T47D (cell line): Measurements from ENCODE around the gene SKAP2.

ENCODE experiments used
- DNase-seq, 2 experiments: peaks; one replicate each; pipeline versions ENCODE4 v3.0.0 to v3.0.0-alpha.2; 2011 to 2012; ENCODE audit warnings: low read depth in 1 of 2, low spot score in 1 of 2
- JUND ChIP-seq: IDR thresholded peaks from 2 replicates; pipeline ENCODE4 v1.6.1; 2012; ENCODE audit warnings: low read depth
- in situ Hi-C: cut with HindIII; loops from 2 replicates; pipeline ENCODE4 v1.10.0; 2016; ENCODE audit warnings: low sequenced_read_pairs, low pct_unique_long_range_greater_than_20kb

The SKAP2 gene

DNA sequence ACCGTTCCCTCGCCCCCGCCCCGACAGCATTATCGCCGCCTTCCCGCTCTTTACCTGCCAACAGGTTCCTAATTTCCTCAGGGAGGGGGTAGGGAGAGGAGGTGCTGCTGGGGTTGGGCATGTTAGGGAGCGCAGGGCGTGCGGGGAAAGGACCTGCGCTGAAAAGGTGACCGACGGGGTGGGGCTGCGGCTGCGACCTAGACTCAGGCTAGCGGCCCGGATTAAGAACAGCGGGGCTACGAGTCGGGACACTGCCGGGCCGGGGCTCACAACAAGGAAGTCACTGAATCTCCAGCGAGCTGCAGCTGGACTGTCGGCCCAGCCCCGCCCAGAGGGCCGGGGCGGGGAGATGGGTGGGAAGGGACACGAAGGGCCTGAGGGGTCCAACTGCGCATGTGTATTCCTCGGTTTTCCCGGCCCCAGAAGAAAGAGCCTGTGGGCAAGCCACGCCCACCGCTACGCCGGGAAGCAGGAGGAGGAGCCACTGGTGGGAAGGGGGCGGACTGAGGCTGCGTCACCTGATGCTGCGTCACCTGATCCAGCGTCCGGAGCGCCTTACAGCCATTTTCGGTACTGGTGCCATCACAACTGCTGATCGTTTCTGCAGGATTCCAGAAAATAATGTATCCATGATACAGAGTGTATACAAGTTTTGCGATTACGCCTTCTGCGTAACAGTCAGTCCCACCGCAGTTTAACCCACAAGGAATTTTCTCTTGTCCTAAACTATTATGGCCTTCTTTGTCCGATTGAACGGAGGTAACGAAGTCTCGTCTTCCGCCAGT lies at the start of gene SKAP2:
SKAP2 (minus strand) TSS at position 282 of the 785 bp plus-strand sequence; CDS start at position 121, 161 bp downstream.
- in situ Hi-C loops: no loop called here
- DNase-seq: peak; percentile 51 to 95
- TF ChIP-seq JUND: no peak

DNA sequence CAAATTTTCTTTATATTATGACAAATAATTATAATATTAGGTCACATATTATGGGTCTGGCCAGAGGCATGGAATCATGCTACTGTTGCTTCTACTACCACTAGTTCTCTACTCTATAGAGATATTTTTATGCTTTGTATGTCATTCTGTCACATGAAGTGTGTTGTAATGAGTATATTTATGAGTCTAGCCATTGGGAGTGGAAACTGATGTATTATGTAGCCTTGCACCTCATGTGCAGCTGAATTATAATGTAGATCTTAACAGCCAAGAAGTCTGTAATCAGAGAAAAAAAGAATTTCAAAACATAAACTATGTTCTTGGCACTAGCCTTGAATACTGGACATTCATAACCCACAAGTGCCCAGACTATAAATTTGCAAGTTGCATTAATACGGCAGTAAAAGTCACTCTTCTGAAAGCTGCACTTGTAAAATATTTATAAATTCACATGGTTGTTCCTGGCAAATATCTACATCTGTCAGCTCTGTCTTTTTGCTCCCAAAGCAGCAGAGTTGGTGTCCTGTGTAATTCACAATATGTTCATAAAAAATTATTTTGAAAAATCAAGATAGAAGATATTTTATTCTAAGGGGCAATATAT lies 48.6 kb upstream of the SKAP2 start:
- in situ Hi-C loops: no loop called here
- no peak for DNase-seq
- TF ChIP-seq JUND: no peak

GRCh38 chr7:26912338-26912737 lies 47.9 kb upstream of the SKAP2 start:
- in situ Hi-C loops: no loop called here
- no peak for DNase-seq
- TF ChIP-seq JUND: no peak

DNA sequence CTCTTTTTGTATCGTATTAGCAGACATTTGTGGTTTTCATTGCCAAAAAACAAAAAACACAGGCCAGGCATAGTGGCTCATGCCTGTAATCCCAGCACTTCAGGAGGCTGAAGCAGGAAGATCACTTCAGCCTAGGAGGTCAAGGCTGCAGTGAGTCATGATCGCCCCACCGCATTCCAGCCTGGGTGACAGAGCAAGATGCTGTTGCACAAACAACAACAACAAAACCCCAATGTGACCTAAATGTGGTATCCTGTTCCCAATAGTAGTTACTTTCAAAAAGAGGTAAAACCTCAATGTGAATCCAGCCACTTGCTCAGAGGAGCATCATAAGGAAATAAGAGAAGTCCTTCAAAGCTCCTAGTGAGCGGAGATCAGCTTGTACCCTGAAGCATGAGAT lies 45.8 kb upstream of the SKAP2 start:
- TF ChIP-seq JUND: no peak
- in situ Hi-C loops: no loop called here
- no peak for DNase-seq

DNA sequence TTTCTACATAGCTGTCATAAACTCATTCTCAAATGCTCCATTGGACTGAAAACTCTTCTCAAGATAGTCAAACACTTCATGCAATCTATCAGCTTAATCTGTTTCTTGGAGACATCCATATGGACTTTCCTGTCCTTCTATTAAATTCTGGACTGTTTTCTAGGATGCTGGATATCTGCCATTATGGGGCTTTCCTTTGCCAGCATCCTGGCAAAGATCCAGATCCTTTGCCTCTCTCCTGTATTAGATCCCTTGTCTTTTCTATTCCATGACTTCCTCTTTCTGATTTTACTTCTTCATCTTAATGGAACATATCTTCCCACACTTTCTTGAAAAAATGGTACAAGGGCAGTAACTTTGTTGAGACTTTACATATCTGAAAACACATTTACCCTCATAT lies 35.9 kb upstream of the SKAP2 start:
- no peak for TF ChIP-seq JUND
- in situ Hi-C loops: no loop called here
- DNase-seq: no peak

DNA sequence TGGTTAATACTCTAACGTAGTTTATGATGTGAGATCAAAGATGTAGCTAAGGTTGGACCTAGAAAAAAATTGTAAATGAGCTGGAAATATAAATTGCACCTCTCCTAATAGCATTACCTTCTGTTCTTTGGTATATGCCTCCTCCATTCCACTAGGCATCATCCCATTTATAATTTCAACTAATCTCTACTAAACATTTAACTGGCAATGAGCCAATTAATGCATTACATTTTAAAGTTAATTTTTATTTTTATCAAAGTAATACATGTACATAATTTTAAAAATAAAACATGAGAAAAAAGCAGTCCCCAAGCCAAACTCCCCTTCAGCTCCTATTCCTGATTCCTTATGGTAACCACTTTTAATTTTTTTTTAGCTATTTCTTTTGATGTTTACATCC lies 35.1 kb upstream of the SKAP2 start:
- no peak for TF ChIP-seq JUND
- in situ Hi-C loops: no loop called here
- DNase-seq: no peak

- no peak for TF ChIP-seq JUND
- in situ Hi-C loops: no loop called here
- no peak for DNase-seq
These were observed 34.5 kb upstream of the SKAP2 start for GRCh38 chr7:26898891-26899290.

GRCh38 chr7:26897928-26898327 lies 33.5 kb upstream of the SKAP2 start:
- in situ Hi-C loops: no loop called here
- no peak for TF ChIP-seq JUND
- DNase-seq: no peak

GRCh38 chr7:26891400-26892350 lies 27.3 kb upstream of the SKAP2 start:
- no peak for DNase-seq
- in situ Hi-C loops: no loop called here
- TF ChIP-seq JUND: no peak

DNA sequence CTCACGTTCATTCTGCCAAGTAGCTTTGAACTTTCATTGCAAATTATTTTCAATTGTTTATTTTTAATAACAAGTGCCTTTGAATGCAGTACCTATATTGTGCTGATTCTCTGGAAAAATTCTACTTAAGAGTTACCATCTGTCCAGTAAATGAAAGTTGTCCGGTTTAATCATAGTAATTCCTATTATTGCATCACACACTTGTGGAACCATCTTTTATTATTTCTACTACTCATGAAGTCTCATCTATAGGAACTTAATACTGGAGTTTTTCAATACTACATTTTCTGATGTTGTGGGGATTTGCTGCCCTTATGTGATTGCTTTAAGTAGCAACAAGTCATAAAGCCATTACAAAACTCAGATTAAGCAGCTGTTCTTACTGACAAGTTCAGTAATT lies 16.5 kb upstream of the SKAP2 start:
- in situ Hi-C loops: no loop called here
- no peak for TF ChIP-seq JUND
- no peak for DNase-seq

GRCh38 chr7:26879671-26880070 lies 15.3 kb upstream of the SKAP2 start:
- no peak for TF ChIP-seq JUND
- no peak for DNase-seq
- in situ Hi-C loops: no loop called here

DNA sequence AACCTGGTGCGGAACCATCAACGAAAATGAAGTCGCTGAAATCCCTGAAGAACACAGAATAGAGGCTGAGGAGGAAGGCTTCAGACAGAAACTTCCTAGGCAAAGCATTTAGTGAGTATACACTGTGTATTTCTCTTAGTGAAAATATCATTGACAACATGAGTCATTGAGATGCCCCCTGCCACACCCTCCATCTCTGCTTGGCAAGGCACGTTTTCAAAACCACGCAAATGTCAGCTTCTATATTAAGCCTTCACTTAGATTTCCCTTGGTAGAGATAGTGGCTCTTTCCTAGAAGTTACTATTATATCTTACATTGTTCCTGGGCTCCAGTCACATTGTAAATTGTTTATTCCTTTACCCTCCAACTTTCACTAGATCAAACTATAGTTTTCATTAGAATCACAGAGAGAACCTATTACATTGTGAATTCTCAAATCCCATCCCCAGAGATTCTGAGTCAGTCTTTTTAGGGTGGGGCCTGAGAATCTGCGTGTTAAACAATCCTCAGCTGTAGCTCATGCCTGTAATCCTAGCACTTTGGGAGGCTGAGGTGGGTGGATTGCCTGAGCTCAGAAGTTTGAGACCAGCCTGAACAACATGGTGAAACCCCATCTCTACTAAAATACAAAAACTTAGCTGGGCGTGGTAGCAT lies 4.6 kb upstream of the SKAP2 start:
- DNase-seq: no peak
- in situ Hi-C loops: no loop called here
- TF ChIP-seq JUND: no peak
